ENCODE data around the gene UBE2H. TPM values are rescaled to one million over a fixed set of nuclear protein-coding genes. Genes with fewer than 3 reads are reported as not detected.
A peak's percentile ranks its signal among the peaks of the same experiment; 100 is the strongest.

UBE2H gene
- 127 and 133 TPM in 2 replicates for total RNA-seq

DNA sequence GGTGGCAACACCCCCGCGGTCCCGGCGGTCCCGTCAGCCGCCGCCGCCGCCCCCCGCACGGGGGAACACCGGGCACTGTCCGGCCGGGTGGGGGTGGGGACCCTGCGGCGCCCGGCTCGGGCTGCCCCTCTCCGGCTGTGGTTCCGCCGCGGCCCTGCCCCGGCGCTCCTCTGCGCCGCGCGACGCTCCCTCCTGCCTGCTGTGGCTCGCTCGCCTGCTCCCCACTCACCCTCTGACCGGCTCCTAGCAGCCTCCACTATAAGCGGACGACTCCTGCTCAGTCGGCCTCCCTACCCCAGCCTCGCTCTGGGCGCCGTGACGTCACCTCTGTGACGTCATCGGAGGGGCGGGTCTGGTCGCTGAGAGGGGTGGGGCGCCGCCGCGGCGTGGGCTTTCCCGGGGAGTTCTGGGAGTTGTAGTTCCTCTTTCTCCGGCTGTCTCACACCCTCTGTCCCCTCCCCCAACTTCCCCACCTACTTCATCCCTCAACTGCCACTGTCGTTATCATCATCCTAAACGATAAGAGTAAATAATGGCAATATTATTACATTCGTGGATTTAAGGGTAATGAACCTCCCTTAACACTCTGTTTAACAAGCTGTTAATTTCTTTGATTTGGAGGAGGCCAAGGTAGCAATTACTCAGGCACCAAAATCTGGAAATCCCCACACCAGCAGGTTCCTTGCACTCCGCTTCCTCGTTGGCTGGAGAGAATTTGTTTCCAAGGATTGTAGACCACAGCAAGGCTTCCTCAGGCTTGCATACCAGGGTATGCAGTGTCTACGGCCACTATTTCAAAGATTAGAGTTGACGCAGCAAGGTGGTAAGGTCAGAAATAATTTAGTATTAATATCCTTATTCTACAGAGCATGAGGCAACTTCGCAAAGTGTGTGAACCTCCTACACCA lies at the start of gene UBE2H:
Gene UBE2H, minus strand, starts transcription at position 308 of the 908 bp plus-strand sequence. CDS start 405 bp downstream, outside the sequence.
- H3K4me3 ChIP-seq (ENCODE audit: low read depth, low read length) = peak within 1 kb of the TSS; percentile 98
- no peaks in the 10 kb centered on the region for H3K27me3 ChIP-seq (ENCODE audit: control insufficient read depth, insufficient read depth, low read length)
- H3K36me3 ChIP-seq (ENCODE audit: control insufficient read depth, insufficient read depth, low read length) = no peaks in the 10 kb centered on the region
- TF ChIP-seq, protein P1, sequence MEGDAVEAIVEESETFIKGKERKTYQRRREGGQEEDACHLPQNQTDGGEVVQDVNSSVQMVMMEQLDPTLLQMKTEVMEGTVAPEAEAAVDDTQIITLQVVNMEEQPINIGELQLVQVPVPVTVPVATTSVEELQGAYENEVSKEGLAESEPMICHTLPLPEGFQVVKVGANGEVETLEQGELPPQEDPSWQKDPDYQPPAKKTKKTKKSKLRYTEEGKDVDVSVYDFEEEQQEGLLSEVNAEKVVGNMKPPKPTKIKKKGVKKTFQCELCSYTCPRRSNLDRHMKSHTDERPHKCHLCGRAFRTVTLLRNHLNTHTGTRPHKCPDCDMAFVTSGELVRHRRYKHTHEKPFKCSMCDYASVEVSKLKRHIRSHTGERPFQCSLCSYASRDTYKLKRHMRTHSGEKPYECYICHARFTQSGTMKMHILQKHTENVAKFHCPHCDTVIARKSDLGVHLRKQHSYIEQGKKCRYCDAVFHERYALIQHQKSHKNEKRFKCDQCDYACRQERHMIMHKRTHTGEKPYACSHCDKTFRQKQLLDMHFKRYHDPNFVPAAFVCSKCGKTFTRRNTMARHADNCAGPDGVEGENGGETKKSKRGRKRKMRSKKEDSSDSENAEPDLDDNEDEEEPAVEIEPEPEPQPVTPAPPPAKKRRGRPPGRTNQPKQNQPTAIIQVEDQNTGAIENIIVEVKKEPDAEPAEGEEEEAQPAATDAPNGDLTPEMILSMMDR (IDR thresholded peaks at IDR 0.05; ENCODE audit: insufficient read depth, low read length, poor library complexity, severe bottlenecking) = no peak
- DNase-seq (ENCODE audit: low read depth) = no peak

DNA sequence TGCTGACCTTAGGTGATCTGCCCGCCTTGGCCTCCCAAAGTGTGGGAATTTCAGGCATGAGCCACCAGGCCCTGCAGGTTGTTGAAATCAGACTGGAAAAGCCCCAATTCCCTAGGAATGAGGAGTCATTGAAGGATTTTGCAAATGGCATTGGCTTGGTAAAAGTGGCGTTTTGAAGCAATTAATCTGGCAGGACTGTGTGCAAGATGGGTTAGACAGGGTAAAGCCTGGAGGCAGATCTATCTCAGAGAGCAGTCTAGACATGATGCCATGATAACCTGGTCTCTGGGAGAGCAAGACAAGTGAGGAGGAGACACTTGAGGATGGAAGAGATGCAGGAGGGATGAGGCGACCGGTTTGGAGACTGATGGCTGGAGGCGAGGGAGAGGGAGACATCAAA lies 45.7 kb upstream of the UBE2H start:
- Histone ChIP-seq H3K36me3 (ENCODE audit: control insufficient read depth, insufficient read depth, low read length) (no peaks in the 10 kb centered on the region), H3K27me3 (ENCODE audit: control insufficient read depth, insufficient read depth, low read length) (no peaks in the 10 kb centered on the region), H3K4me3 (ENCODE audit: low read depth, low read length) (no peak overlapping the region)
- DNase-seq (ENCODE audit: low read depth) = no peak
- TF ChIP-seq, protein P1 (IDR thresholded peaks at IDR 0.05; ENCODE audit: insufficient read depth, low read length, poor library complexity, severe bottlenecking) = no peak

DNA sequence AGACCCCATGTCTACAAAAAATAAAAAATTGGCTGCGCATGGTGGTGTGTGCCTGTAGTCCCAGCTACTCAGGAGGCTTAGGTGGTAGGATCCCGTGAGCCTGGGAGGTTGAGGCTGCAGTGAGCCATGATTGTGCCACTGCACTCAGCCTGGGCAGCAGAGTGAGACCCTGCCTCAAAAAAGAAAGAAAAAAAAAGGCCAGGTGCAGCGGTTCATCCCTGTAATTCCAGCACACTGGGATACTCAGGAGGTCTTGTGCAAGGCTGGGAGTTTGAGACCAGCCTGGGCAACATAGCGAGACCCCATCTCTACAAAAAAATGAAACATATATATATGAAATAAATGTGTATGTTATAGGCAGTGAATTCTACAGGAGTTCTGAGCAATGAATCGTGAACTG lies 44.5 kb upstream of the UBE2H start:
- Histone ChIP-seq H3K36me3 (ENCODE audit: control insufficient read depth, insufficient read depth, low read length) (no peaks in the 10 kb centered on the region), H3K27me3 (ENCODE audit: control insufficient read depth, insufficient read depth, low read length) (no peaks in the 10 kb centered on the region), H3K4me3 (ENCODE audit: low read depth, low read length) (no peak overlapping the region)
- TF ChIP-seq, protein P1 (IDR thresholded peaks at IDR 0.05; ENCODE audit: insufficient read depth, low read length, poor library complexity, severe bottlenecking) = no peak
- no peak for DNase-seq (ENCODE audit: low read depth)

DNA sequence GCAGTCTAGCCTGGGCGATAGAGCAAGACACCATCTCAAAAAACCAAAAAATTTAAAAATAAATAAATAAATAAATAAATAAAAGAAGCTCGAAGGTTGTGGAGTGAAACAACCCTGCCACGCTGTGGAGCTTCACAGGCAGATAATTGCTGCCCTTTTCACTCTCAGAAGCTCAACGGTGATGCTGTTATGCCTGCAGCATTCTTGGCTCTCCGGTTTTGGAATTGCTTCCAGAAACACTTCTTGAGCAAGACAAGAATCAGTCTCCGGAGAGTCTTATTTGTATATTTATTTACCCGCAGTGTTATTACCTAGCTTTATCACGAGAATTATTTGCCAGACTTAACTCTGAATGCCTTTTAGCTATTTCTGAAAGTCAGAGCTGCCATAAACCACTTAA lies 40.5 kb upstream of the UBE2H start:
- Histone ChIP-seq H3K36me3 (ENCODE audit: control insufficient read depth, insufficient read depth, low read length) (no peaks in the 10 kb centered on the region), H3K4me3 (ENCODE audit: low read depth, low read length) (no peak overlapping the region), H3K27me3 (ENCODE audit: control insufficient read depth, insufficient read depth, low read length) (no peaks in the 10 kb centered on the region)
- DNase-seq (ENCODE audit: low read depth) = no peak
- TF ChIP-seq, protein P1 (IDR thresholded peaks at IDR 0.05; ENCODE audit: insufficient read depth, low read length, poor library complexity, severe bottlenecking) = no peak

DNA sequence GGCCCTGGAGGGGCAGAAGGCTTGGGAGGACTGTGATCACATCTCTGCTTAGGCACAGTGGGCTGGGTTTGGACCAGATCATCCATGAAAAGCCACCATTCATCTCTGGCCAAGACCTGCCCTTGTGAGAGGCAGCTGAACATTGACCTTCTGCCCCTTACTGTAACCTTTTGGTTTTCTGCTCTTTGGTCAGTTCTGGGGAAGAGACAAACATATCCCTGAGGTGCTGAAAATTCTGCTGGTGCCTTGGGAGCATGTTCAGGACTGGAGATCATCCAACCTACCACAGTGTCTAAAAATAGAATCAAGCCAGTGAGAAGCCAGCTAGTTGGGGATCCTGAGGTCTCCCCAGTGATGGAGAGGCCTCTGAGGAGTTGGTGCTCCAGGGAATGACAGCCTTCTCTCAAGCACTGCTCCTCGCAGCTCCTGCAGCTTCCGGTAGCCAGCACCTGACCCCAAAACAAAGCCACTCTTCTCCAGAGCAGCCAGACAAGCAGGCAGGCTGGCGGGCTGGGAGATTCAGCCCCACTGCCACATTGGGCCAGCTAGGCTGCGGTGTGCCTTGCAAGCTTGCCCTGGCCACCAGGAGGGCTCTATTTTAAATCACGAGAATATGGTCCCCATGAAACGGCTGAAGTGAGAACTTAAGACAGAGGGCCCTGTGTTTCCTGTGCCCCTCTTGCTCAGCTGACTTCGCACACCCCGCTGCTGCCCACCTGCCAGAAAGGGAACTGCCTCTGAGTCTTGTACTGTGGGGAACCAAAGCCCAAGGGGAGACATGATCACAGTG lies 37.8 kb upstream of the UBE2H start:
- H3K27me3 ChIP-seq (ENCODE audit: control insufficient read depth, insufficient read depth, low read length) = no peaks in the 10 kb centered on the region
- no peak overlapping the region for H3K4me3 ChIP-seq (ENCODE audit: low read depth, low read length)
- DNase-seq (ENCODE audit: low read depth) = no peak
- H3K36me3 ChIP-seq (ENCODE audit: control insufficient read depth, insufficient read depth, low read length) = no peaks in the 10 kb centered on the region
- TF ChIP-seq, protein P1 (IDR thresholded peaks at IDR 0.05; ENCODE audit: insufficient read depth, low read length, poor library complexity, severe bottlenecking) = no peak

All from kidney epithelial cell (primary cell).